Measurements from ENCODE around the gene LKAAEAR1.

The LKAAEAR1 gene

GRCh38 chr20:64035933-64036345 is 48.3 kb downstream of the LKAAEAR1 start, which contains the start of gene C20orf204:
C20orf204 (plus strand) TSS chr20:64036182; CDS start chr20:64036324, 142 bp downstream.
- TF ChIP-seq, protein P1, sequence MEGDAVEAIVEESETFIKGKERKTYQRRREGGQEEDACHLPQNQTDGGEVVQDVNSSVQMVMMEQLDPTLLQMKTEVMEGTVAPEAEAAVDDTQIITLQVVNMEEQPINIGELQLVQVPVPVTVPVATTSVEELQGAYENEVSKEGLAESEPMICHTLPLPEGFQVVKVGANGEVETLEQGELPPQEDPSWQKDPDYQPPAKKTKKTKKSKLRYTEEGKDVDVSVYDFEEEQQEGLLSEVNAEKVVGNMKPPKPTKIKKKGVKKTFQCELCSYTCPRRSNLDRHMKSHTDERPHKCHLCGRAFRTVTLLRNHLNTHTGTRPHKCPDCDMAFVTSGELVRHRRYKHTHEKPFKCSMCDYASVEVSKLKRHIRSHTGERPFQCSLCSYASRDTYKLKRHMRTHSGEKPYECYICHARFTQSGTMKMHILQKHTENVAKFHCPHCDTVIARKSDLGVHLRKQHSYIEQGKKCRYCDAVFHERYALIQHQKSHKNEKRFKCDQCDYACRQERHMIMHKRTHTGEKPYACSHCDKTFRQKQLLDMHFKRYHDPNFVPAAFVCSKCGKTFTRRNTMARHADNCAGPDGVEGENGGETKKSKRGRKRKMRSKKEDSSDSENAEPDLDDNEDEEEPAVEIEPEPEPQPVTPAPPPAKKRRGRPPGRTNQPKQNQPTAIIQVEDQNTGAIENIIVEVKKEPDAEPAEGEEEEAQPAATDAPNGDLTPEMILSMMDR (conservative IDR thresholded peaks at IDR 0.05; ENCODE audit: low read depth) = no peak
- ChIA-PET CTCF (interaction anchor here (1.1 to 6.4 kb wide), 2 partner anchors 24 to 84 kb away, joined by 4 to 98 read pairs; partner anchors contain the start of gene TCEA2), POLR2A (ENCODE audit: low non-redundant PET) (no interaction called here)
- H3K27ac ChIP-seq = peak within 1 kb of the TSS; percentile 33
- DNase-seq (ENCODE audit: low spot score) = no peak

- DNase-seq (ENCODE audit: low spot score) = no peak
- CTCF ChIA-PET = interaction anchor here (1.1 to 6.4 kb wide), 2 partner anchors 25 to 85 kb away, joined by 4 to 98 read pairs; partner anchors contain the start of gene TCEA2
- peak overlapping the region; percentile 33 for H3K27ac ChIP-seq
- POLR2A ChIA-PET (ENCODE audit: low non-redundant PET) = no interaction called here
- TF ChIP-seq, protein P1 (conservative IDR thresholded peaks at IDR 0.05; ENCODE audit: low read depth) = no peak
Observed at GRCh38 chr20:64035066-64035932, 48.9 kb downstream of the LKAAEAR1 start.

DNA sequence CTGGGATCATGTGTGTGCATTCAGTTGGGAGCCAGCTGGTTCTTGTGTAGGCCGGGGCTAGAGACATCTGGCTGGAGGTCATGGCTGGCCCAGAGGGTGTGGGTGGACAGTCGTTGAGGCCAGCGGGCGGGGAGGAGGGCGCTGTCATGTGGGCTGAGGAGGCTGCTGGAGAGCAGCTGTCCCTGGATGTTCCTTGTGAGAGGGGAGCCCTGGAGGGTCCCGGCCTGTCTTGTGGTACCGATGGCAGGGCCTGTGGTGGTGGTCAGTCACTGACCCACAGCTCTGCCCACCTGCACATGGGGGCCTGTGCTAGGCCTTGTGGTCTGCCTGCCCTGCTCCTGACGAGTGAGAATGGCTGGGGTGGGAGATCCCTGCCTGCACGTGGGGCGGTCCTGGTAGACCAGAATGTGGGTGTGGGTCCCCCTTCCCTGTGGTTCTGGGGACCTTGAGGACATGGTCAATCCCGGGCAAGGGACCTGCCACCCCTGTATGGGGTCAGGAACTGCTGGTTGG is 50.2 kb downstream of the LKAAEAR1 start:
- no peak for DNase-seq (ENCODE audit: low spot score)
- peak overlapping the region; percentile 33 for H3K27ac ChIP-seq
- CTCF ChIA-PET = interaction anchor here (0.9 kb wide), 1 partner anchor 36 kb away, joined by 5 read pairs; no protein-coding TSS in a partner anchor
- TF ChIP-seq, protein P1 (conservative IDR thresholded peaks at IDR 0.05; ENCODE audit: low read depth) = no peak
- POLR2A ChIA-PET (ENCODE audit: low non-redundant PET) = interaction anchor here (0.7 kb wide), 1 partner anchor 29 kb away, joined by 6 read pairs; the partner anchor contains the start of gene TCEA2

Data from RWPE1 (cell line).